K562 (cell line): ENCODE results near the gene UBE2E3. TPM values are rescaled to one million over a fixed set of nuclear protein-coding genes. Genes with fewer than 3 reads are reported as not detected.

Source experiments
- ATAC-seq: fragments of 200-7000 bp; cut with Tn5 transposase; 3 replicates; pipeline ENCODE4 v1.9.1; 2020; ENCODE audit warnings: moderate library complexity
- BruUV-seq: library from RNA; stranded (reverse); fragments of 400-500 nt; replicated peaks from 2 replicates; lab custom pipeline; 2021; lab: Mats Ljungman, UMichigan
- CTCF ChIA-PET: fragments of 300-600 bp; formaldehyde crosslinking; extraction: SDS; loops from one replicate; lab custom pipeline; 2021; ENCODE audit warnings: low intra/inter-chr PET ratio; lab: Yijun Ruan, JAX
- POLR2A ChIA-PET: fragments of 300-600, 350-650 bp; sonication (Branson Sonifier 250); formaldehyde crosslinking; extraction: SDS; loops from one replicate; lab custom pipeline; 2021; ENCODE audit warnings: antibody characterized with exemption, inconsistent platforms; lab: Yijun Ruan, JAX
- DNase-seq, 4 experiments: peaks; one replicate each; pipeline versions ENCODE4 v3.0.0 to v3.0.0-alpha.2; 2011 to 2018; ENCODE audit warnings: low spot score in 3 of 4, mixed read lengths in 3 of 4; ENCODE audit errors: extremely low read depth in 1 of 4
- FAIRE-seq: peaks from 2 replicates; lab custom pipeline; 2011; peaks lifted over from hg19 to GRCh38; lab: Jason Lieb, UNC
- H2AFZ ChIP-seq: 2 replicates; pipeline ENCODE4 v1.6.0; 2011; ENCODE audit warnings: low read depth, low read length, control low read depth, inconsistent platforms
- H3K27ac ChIP-seq: fragments of 200-600 bp; 3 replicates; pipeline ENCODE4 v1.8.0; 2011; ENCODE audit warnings: low read depth, mild to moderate bottlenecking, control low read depth, inconsistent platforms, low read length, moderate library complexity, mixed read lengths; ENCODE audit errors: extremely low read depth
- H3K27me3 ChIP-seq, 2 experiments: fragments of 300-600 bp in 1 of 2; 2 replicates in 1 of 2; 3 replicates in 1 of 2; pipeline versions ENCODE4 v1.6.0 to v1.8.0; 2011; ENCODE audit warnings: inconsistent platforms in 2 of 2, low read length in 2 of 2, mild to moderate bottlenecking in 1 of 2, mixed read lengths in 1 of 2, moderate library complexity in 1 of 2; ENCODE audit not compliant: control insufficient read depth in 2 of 2, insufficient read depth in 2 of 2
- H3K36me3 ChIP-seq: fragments of 300-600 bp; 3 replicates; pipeline ENCODE4 v1.8.0; 2011; ENCODE audit warnings: mild to moderate bottlenecking, low read length, inconsistent platforms; ENCODE audit not compliant: control insufficient read depth, insufficient read depth
- H3K4me1 ChIP-seq, 2 experiments: fragments of 200-600 bp in 1 of 2; replicated peaks in 1 of 2; 2 replicates in 1 of 2; 3 replicates in 1 of 2; pipeline versions ENCODE4 v1.5.1 to v1.8.0; 2011; ENCODE audit warnings: inconsistent platforms in 2 of 2, low read length in 2 of 2, mild to moderate bottlenecking in 1 of 2, mixed read lengths in 1 of 2, moderate library complexity in 1 of 2; ENCODE audit not compliant: control insufficient read depth in 2 of 2, insufficient read depth in 2 of 2
- H3K4me2 ChIP-seq: 2 replicates; pipeline ENCODE4 v1.6.1; 2011; ENCODE audit warnings: low read length, control low read depth, inconsistent platforms, mixed read lengths; ENCODE audit not compliant: insufficient read depth
- H3K4me3 ChIP-seq: fragments of 200-600 bp; sonication (generic), shearing (Covaris generic); 2 replicates; pipeline ENCODE4 v1.5.1; 2016; ENCODE audit warnings: control low read depth, inconsistent platforms
- H3K79me2 ChIP-seq: fragments of 200-600 bp; 3 replicates; pipeline ENCODE4 v1.8.0; 2011; ENCODE audit warnings: low read length, inconsistent platforms; ENCODE audit not compliant: control insufficient read depth, insufficient read depth
- H3K9ac ChIP-seq, 2 experiments: 2 replicates each; pipeline versions ENCODE4 v1.6.0 to v1.6.1; 2011; ENCODE audit warnings: low read depth in 2 of 2, low read length in 2 of 2, control low read depth in 1 of 2, inconsistent platforms in 1 of 2, mild to moderate bottlenecking in 1 of 2, mixed read lengths in 1 of 2; ENCODE audit not compliant: insufficient read depth in 1 of 2
- H3K9me1 ChIP-seq: one replicate; pipeline ENCODE4 v1.6.0; 2011; ENCODE audit warnings: inconsistent platforms, mild to moderate bottlenecking, low read length, moderate library complexity; ENCODE audit not compliant: control insufficient read depth, insufficient read depth
- H3K9me3 ChIP-seq: replicated peaks from 2 replicates; pipeline ENCODE4 v1.5.1; 2011; ENCODE audit warnings: low read depth, low read length, inconsistent platforms; ENCODE audit not compliant: control insufficient read depth, insufficient read depth
- H4K20me1 ChIP-seq: replicated peaks from 2 replicates; pipeline ENCODE4 v1.6.1; 2011; ENCODE audit warnings: low read length, inconsistent platforms, mixed read lengths; ENCODE audit not compliant: control insufficient read depth, insufficient read depth
- SAFB2 ChIP-seq: fragments of 200-400 bp; formaldehyde crosslinking; IDR thresholded peaks from 2 replicates; pipeline ENCODE4 v1.6.1; 2018; ENCODE audit warnings: borderline replicate concordance, low read length, low read depth, moderate library complexity; ENCODE audit not compliant: severe bottlenecking
- SFPQ ChIP-seq: fragments of 200-400 bp; formaldehyde crosslinking; IDR thresholded peaks from 2 replicates; pipeline ENCODE4 v1.6.1; 2017; ENCODE audit warnings: mild to moderate bottlenecking, low read depth, low read length, moderate library complexity
- SMARCA5 ChIP-seq: fragments of 450-650 bp; IDR thresholded peaks from 2 replicates; pipeline ENCODE4 v1.6.1; 2016
- SRSF1 ChIP-seq: fragments of 200-400 bp; formaldehyde crosslinking; IDR thresholded peaks from 2 replicates; pipeline ENCODE4 v1.6.1; 2017; ENCODE audit warnings: mild to moderate bottlenecking, low read depth, low read length, moderate library complexity
- ZBTB7A ChIP-seq: IDR thresholded peaks from 2 replicates; pipeline ENCODE4 v1.6.1; 2011; ENCODE audit warnings: low read depth, mild to moderate bottlenecking, low read length, moderate library complexity, borderline replicate concordance; ENCODE audit not compliant: control insufficient read depth
- ZNF75A ChIP-seq: fragments of 450-650 bp; formaldehyde crosslinking; IDR thresholded peaks from 2 replicates; pipeline ENCODE4 v1.4.0; 2020; ENCODE audit warnings: mild to moderate bottlenecking
- WGBS: fragments of 100-300 bp; shearing (Covaris generic); methylation state at CpG from one replicate; pipeline ENCODE4 v1.1.6; 2016; ENCODE audit warnings: low coverage, mixed read lengths; ENCODE audit not compliant: insufficient coverage; ENCODE audit errors: missing lambda C conversion rate; 5-methylcytosine and 5-hydroxymethylcytosine counted together
- in situ Hi-C: fragments of 300-500 bp; cut with MboI; formaldehyde crosslinking; loops from 4 replicates; pipeline ENCODE4 v1.15.0; 2018; ENCODE audit warnings: inconsistent platforms, mixed read lengths
- intact Hi-C: fragments of 100-400 bp; cut with micrococcal nuclease; formaldehyde crosslinking; loops from 2 replicates; pipeline ENCODE4 v1.14.2; 2022
- polyA plus RNA-seq, 8 experiments: library from polyadenylated mRNA; depleted of rRNA in 4 of 8; stranded (reverse) in 5 of 8; unstranded in 3 of 8; fragments of >200 nt; fragmentation: Nextera tagmentation in 2 of 8; fragmentation: Illumina TruSeq in 1 of 8; extraction: Ambion mirVana in 2 of 8; extraction: Trizol in 1 of 8; gene quantifications; 2 replicates each; pipeline versions ENCODE4 v1.2.1 to v1.2.3, GENCODE V29; 2011 to 2014; ENCODE audit warnings: inconsistent platforms in 1 of 8, missing spikeins in 1 of 8
- total RNA-seq, 7 experiments: library from RNA; depleted of rRNA in 6 of 7; stranded (reverse); fragments of >200 nt in 6 of 7; fragmentation: Illumina TruSeq in 2 of 7; extraction: Trizol in 2 of 7; gene quantifications; 2 replicates each; pipeline versions ENCODE4 v1.2.1 to v1.2.3, GENCODE V29; 2011 to 2021; ENCODE audit warnings: low replicate concordance in 1 of 7

UBE2E3 gene
- total and polyA plus RNA-seq, 9 of the 15 experiments (the other 6 are each of a cell fraction or from before 2014, with no cell fraction given), result 58.2 to 173 (median 78.0) TPM

GRCh38 chr2:180933332-180933731 lies 47.1 kb upstream of the UBE2E3 start:
- CTCF ChIA-PET, result no interaction called here
- Histone ChIP-seq H3K4me2 (no peak overlapping the region), H3K36me3 (no peaks in the 10 kb centered on the region)

GRCh38 chr2:180934911-180935310 lies 45.5 kb upstream of the UBE2E3 start:
- no TSS peak for BruUV-seq
- no peak overlapping the region for H3K4me2 ChIP-seq
- H3K27ac ChIP-seq, result no peak overlapping the region
- no peaks in the 10 kb centered on the region for H3K4me1 ChIP-seq
- no peak overlapping the region for H2AFZ ChIP-seq
- DNase-seq (no peak), FAIRE-seq (no peak), ATAC-seq (no peak)
- H3K9me1 ChIP-seq, result no peaks in the 10 kb centered on the region
- no peaks in the 10 kb centered on the region for H3K36me3 ChIP-seq
- H3K4me3 ChIP-seq, result no peak overlapping the region
- 0% methylated on average over 1 of the region's 1 CpG for WGBS
- no peaks in the 10 kb centered on the region for H3K79me2 ChIP-seq
- H3K9ac ChIP-seq, result no peak overlapping the region
- intact Hi-C loops (no loop called here), in situ Hi-C loops (no loop called here)
- H3K27me3 ChIP-seq, result no peaks in the 10 kb centered on the region
- H4K20me1 ChIP-seq, result no peaks in the 10 kb centered on the region
- ChIA-PET CTCF (no interaction called here), POLR2A (no interaction called here)
- no peaks in the 10 kb centered on the region for H3K9me3 ChIP-seq
- no peak for TF ChIP-seq ZNF75A (CRISPR knock-in tag)
- TF ChIP-seq SMARCA5, result no peak
- TF ChIP-seq SFPQ, result no peak
- TF ChIP-seq SAFB2, result no peak

More at GRCh38 chr2:180933332-180933731, 47.1 kb upstream of the UBE2E3 start:
- Histone ChIP-seq H3K9me3 (no peaks in the 10 kb centered on the region), H3K9ac (no peak overlapping the region), H2AFZ (no peak overlapping the region), H4K20me1 (no peaks in the 10 kb centered on the region), H3K27ac (no peak overlapping the region), H3K9me1 (no peaks in the 10 kb centered on the region), H3K4me1 (no peaks in the 10 kb centered on the region), H3K79me2 (no peaks in the 10 kb centered on the region), H3K4me3 (no peak overlapping the region), H3K27me3 (no peaks in the 10 kb centered on the region)
- intact Hi-C loops (no loop called here), in situ Hi-C loops (no loop called here)
- 16% methylated on average over 1 of the region's 1 CpG for WGBS
- ATAC-seq (no peak), DNase-seq (no peak), FAIRE-seq (no peak)
- no TSS peak for BruUV-seq
- TF ChIP-seq SRSF1 (no peak), ZBTB7A (no peak)
- POLR2A ChIA-PET, result interaction anchor here (0.6 to 1.5 kb wide), 2 partner anchors 11 to 115 kb away, joined by 3 read pairs; no protein-coding TSS in a partner anchor
